ENCODE measurements around the gene NRK. TPM values are rescaled to one million over a fixed set of nuclear protein-coding genes. Genes with fewer than 3 reads are reported as not detected.
"Not testable (repeated sequence)": the region's sequence is repeated elsewhere in the genome, so short reads cannot be mapped to it uniquely, and the experiment has no call there.

NRK gene
- total RNA-seq (2014; rRNA removed; shearing (Covaris generic)), result not detected in 2 replicates
- polyA plus RNA-seq (2016; fragmentation: Nextera tagmentation; extraction: Ambion mirVana), result not detected in 2 replicates

GRCh38 chrX:105822138-105823091, at the start of gene NRK:
Gene NRK, plus strand, starts transcription at chrX:105822539. Its CDS starts 307 bp downstream, at chrX:105822846.
- H2AFZ ChIP-seq, result no peak within 1 kb of the TSS

DNA sequence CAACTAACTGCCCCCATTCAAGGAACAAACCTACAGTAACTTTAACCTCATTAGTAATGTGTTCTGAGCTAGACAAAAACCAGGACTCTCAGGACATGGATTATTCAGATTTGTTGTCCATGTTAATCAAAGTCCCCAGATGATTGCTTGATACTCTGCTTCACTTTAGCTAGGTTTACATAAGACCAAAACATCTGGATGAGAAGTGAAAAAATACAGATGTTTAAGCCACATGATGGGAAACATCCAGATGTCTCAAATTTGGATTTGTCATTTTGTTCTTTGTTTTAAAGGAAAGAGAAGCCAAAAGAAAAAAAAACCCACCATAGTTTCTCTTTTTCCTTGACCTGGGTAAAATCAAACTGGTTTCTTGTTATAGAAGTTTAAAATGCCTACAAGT, 48.5 kb upstream of the NRK start:
- TF ChIP-seq EZH2phosphoT487 (IDR thresholded peaks at IDR 0.05; ENCODE audit: insufficient read depth, low read depth) (no peak), EZH2 (IDR thresholded peaks at IDR 0.05; ENCODE audit: insufficient read depth, poor library complexity, severe bottlenecking) (no peak)

More at GRCh38 chrX:105822138-105823091, at the start of gene NRK:
- Histone ChIP-seq H3K4me2 (ENCODE audit: unreplicated experiment) (no peak within 1 kb of the TSS), H3K4me3 (no peak within 1 kb of the TSS), H3K79me2 (ENCODE audit: insufficient read depth) (no peaks in the 10 kb centered on the region), H4K20me1 (ENCODE audit: insufficient read depth) (no peaks in the 10 kb centered on the region), H3K9me2 (ENCODE audit: insufficient read depth) (no peaks in the 10 kb centered on the region), H3K36me3 (ENCODE audit: low read depth) (no peaks in the 10 kb centered on the region), H3F3A (ENCODE audit: insufficient read depth) (no peaks in the 10 kb centered on the region), H3K27me3 (replicated peaks; ENCODE audit: insufficient read depth) (no peaks in the 10 kb centered on the region), H3K9ac (no peak within 1 kb of the TSS), H3K27ac (no peak within 1 kb of the TSS), H3K9me3 (ENCODE audit: low read depth) (no peaks in the 10 kb centered on the region), H3K4me1 (ENCODE audit: insufficient read depth) (no peaks in the 10 kb centered on the region)
- WGBS, 2 experiments (ENCODE audit: low coverage in 1 of 2, low lambda C conversion rate in 2 of 2, missing lambda C conversion rate in 2 of 2), result 5 to 6% methylated on average over 22 to 56 of the region's 76 CpGs
- DNase-seq, result no peak
- no peak for TF ChIP-seq EZH2 (IDR thresholded peaks at IDR 0.05; ENCODE audit: insufficient read depth, poor library complexity, severe bottlenecking)
- in situ Hi-C loops (cut with MboI), result no loop called here

DNA sequence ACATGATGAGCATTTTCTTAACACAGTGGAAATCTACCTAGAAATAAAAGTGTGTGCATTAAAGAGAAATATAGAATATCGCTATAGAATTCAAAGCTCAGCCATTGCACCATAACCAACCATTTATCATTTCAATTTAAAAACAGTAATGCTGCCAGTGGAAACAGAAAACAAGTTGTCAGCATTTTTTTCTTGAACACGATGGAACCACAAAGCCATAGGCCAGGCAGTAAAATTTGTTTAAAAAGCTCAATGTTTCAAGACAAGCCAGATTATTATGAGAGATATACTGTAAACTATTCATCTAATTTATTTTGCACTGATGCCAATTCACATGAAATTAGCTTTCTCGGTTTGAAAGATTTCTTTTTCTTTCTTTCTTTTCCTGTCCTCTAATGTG, 46.7 kb upstream of the NRK start:
- Histone ChIP-seq H3K4me2 (ENCODE audit: unreplicated experiment) (no peak overlapping the region), H3K79me2 (ENCODE audit: insufficient read depth) (no peaks in the 10 kb centered on the region), H3K27me3 (replicated peaks; ENCODE audit: insufficient read depth) (no peaks in the 10 kb centered on the region), H2AFZ (no peak overlapping the region), H3K9me3 (ENCODE audit: low read depth) (no peaks in the 10 kb centered on the region), H3K27ac (no peak overlapping the region), H3K36me3 (ENCODE audit: low read depth) (no peaks in the 10 kb centered on the region), H3K9ac (no peak overlapping the region), H3K4me3 (no peak overlapping the region), H4K20me1 (ENCODE audit: insufficient read depth) (no peaks in the 10 kb centered on the region), H3K4me1 (ENCODE audit: insufficient read depth) (no peaks in the 10 kb centered on the region), H3F3A (ENCODE audit: insufficient read depth) (no peaks in the 10 kb centered on the region), H3K9me2 (ENCODE audit: insufficient read depth) (no peaks in the 10 kb centered on the region)
- TF ChIP-seq EZH2phosphoT487 (IDR thresholded peaks at IDR 0.05; ENCODE audit: insufficient read depth, low read depth), result no peak
- TF ChIP-seq EZH2 (IDR thresholded peaks at IDR 0.05; ENCODE audit: insufficient read depth, poor library complexity, severe bottlenecking), result no peak
- WGBS, 2 experiments (ENCODE audit: low coverage in 1 of 2, low lambda C conversion rate in 2 of 2, missing lambda C conversion rate in 2 of 2), result 0 to 1% methylated on average over 3 of the region's 3 CpGs
- DNase-seq, result no peak
- in situ Hi-C loops (cut with MboI), result no loop called here

More for the DNA sequence above, 48.5 kb upstream of the NRK start:
- no peak overlapping the region for H3K9ac ChIP-seq
- in situ Hi-C loops (cut with MboI), result no loop called here
- H3F3A ChIP-seq (ENCODE audit: insufficient read depth), result no peaks in the 10 kb centered on the region
- no peaks in the 10 kb centered on the region for H3K36me3 ChIP-seq (ENCODE audit: low read depth)
- no peak overlapping the region for H3K4me2 ChIP-seq (ENCODE audit: unreplicated experiment)
- H3K4me1 ChIP-seq (ENCODE audit: insufficient read depth), result no peaks in the 10 kb centered on the region
- no peaks in the 10 kb centered on the region for H4K20me1 ChIP-seq (ENCODE audit: insufficient read depth)
- H3K79me2 ChIP-seq (ENCODE audit: insufficient read depth), result no peaks in the 10 kb centered on the region
- DNase-seq, result no peak
- no peak overlapping the region for H2AFZ ChIP-seq
- no peaks in the 10 kb centered on the region for H3K9me3 ChIP-seq (ENCODE audit: low read depth)
- no peaks in the 10 kb centered on the region for H3K9me2 ChIP-seq (ENCODE audit: insufficient read depth)
- no peaks in the 10 kb centered on the region for H3K27me3 ChIP-seq (replicated peaks; ENCODE audit: insufficient read depth)
- no peak overlapping the region for H3K27ac ChIP-seq
- no peak overlapping the region for H3K4me3 ChIP-seq

DNA sequence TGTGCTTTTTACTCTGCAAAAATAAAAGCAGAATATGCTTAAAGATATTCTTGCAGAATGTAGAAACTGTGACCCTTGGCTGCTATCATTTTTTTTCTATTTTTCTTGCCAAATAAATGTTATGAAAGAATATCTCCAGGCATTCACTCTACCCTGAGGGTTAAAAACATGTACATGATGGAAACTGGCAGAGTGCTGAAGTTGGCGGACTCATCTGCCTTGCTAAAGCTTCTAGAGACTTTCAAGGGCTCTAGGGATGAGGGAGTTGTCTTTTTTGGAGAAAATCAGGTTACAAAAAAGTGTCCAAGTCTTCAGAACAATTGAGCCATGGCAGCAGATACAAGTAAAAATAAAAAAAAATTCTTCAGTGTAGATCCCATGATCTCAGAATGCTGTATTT, 40.5 kb upstream of the NRK start:
- no peaks in the 10 kb centered on the region for H4K20me1 ChIP-seq (ENCODE audit: insufficient read depth)
- no peaks in the 10 kb centered on the region for H3K36me3 ChIP-seq (ENCODE audit: low read depth)
- TF ChIP-seq EZH2phosphoT487 (IDR thresholded peaks at IDR 0.05; ENCODE audit: insufficient read depth, low read depth) (no peak), EZH2 (IDR thresholded peaks at IDR 0.05; ENCODE audit: insufficient read depth, poor library complexity, severe bottlenecking) (no peak)
- DNase-seq, result no peak
- no peaks in the 10 kb centered on the region for H3K9me3 ChIP-seq (ENCODE audit: low read depth)
- WGBS, 2 experiments (ENCODE audit: low coverage in 1 of 2, low lambda C conversion rate in 2 of 2, missing lambda C conversion rate in 2 of 2), result 6 to 19% methylated on average over 1 of the region's 1 CpG
- H3K4me3 ChIP-seq, result no peak overlapping the region
- no peaks in the 10 kb centered on the region for H3K79me2 ChIP-seq (ENCODE audit: insufficient read depth)
- H3K27ac ChIP-seq, result no peak overlapping the region
- in situ Hi-C loops (cut with MboI), result no loop called here
- no peak overlapping the region for H2AFZ ChIP-seq
- no peak overlapping the region for H3K9ac ChIP-seq
- H3F3A ChIP-seq (ENCODE audit: insufficient read depth), result no peaks in the 10 kb centered on the region
- H3K27me3 ChIP-seq (replicated peaks; ENCODE audit: insufficient read depth), result no peaks in the 10 kb centered on the region
- H3K4me2 ChIP-seq (ENCODE audit: unreplicated experiment), result no peak overlapping the region
- no peaks in the 10 kb centered on the region for H3K4me1 ChIP-seq (ENCODE audit: insufficient read depth)
- H3K9me2 ChIP-seq (ENCODE audit: insufficient read depth), result no peaks in the 10 kb centered on the region

DNA sequence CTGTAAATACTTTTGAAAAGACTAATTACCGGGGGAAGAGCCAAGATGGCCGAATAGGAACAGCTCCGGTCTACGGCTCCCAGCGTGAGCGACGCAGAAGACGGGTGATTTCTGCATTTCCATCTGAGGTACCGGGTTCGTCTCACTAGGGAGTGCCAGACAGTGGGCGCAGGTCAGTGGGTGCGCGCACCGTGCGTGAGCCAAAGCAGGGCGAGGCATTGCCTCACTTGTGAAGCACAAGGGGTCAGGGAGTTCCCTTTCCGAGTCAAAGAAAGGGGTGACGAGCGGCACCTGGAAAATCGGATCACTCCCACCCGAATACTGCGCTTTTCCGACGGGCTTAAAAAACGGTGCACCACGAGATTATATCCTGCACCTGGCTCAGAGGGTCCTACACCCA, 25.5 kb upstream of the NRK start:
- H3K4me1 ChIP-seq (ENCODE audit: insufficient read depth); H3K79me2 ChIP-seq (ENCODE audit: insufficient read depth); H3K27ac ChIP-seq; H3K9ac ChIP-seq; H3K4me3 ChIP-seq; H3K4me2 ChIP-seq (ENCODE audit: unreplicated experiment); H3K27me3 ChIP-seq (replicated peaks; ENCODE audit: insufficient read depth); H3F3A ChIP-seq (ENCODE audit: insufficient read depth); in situ Hi-C loops (cut with MboI); H2AFZ ChIP-seq; H3K9me2 ChIP-seq (ENCODE audit: insufficient read depth); H3K36me3 ChIP-seq (ENCODE audit: low read depth); H3K9me3 ChIP-seq (ENCODE audit: low read depth); DNase-seq; H4K20me1 ChIP-seq (ENCODE audit: insufficient read depth): not testable (repeated sequence)
- WGBS, 2 experiments (ENCODE audit: low coverage in 1 of 2, low lambda C conversion rate in 2 of 2, missing lambda C conversion rate in 2 of 2), result 70 to 71% methylated on average over 18 to 26 of the region's 26 CpGs
